GM12801 (cell line): ENCODE results near the gene ABLIM2.

Experiments used
- CTCF ChIP-seq: IDR thresholded peaks from one replicate; pipeline ENCODE4 v1.5.1; 2011; ENCODE audit warnings: control low read depth; ENCODE audit not compliant: insufficient read length; ENCODE audit errors: extremely low read depth

The ABLIM2 gene

GRCh38 chr4:8141935-8142334, 16.7 kb downstream of the ABLIM2 start:
- TF ChIP-seq CTCF: no peak

- TF ChIP-seq CTCF: no peak
These were observed 17.7 kb downstream of the ABLIM2 start for GRCh38 chr4:8140915-8141314.

- TF ChIP-seq CTCF: no peak
These were observed 21.5 kb downstream of the ABLIM2 start for GRCh38 chr4:8136972-8137710.

- no peak for TF ChIP-seq CTCF
These were observed 22.1 kb downstream of the ABLIM2 start for GRCh38 chr4:8136529-8136928.

GRCh38 chr4:8135666-8136065, 22.9 kb downstream of the ABLIM2 start:
- no peak for TF ChIP-seq CTCF

GRCh38 chr4:8133897-8134563, 24.6 kb downstream of the ABLIM2 start:
- TF ChIP-seq CTCF: no peak

GRCh38 chr4:8132947-8133705, 25.5 kb downstream of the ABLIM2 start:
- no peak for TF ChIP-seq CTCF
